ENCODE results near the gene LRRC3. TPM values are rescaled to one million over a fixed set of nuclear protein-coding genes. Genes with fewer than 3 reads are reported as not detected.
A peak's percentile ranks its signal among the peaks of the same experiment; 100 is the strongest.
"Not testable (repeated sequence)": the region's sequence is repeated elsewhere in the genome, so short reads cannot be mapped to it uniquely, and the experiment has no call there.

LRRC3 gene
- total RNA-seq, 4 donors from 2014 or later = 3.9 to 6.2 (median 4.7) TPM

DNA sequence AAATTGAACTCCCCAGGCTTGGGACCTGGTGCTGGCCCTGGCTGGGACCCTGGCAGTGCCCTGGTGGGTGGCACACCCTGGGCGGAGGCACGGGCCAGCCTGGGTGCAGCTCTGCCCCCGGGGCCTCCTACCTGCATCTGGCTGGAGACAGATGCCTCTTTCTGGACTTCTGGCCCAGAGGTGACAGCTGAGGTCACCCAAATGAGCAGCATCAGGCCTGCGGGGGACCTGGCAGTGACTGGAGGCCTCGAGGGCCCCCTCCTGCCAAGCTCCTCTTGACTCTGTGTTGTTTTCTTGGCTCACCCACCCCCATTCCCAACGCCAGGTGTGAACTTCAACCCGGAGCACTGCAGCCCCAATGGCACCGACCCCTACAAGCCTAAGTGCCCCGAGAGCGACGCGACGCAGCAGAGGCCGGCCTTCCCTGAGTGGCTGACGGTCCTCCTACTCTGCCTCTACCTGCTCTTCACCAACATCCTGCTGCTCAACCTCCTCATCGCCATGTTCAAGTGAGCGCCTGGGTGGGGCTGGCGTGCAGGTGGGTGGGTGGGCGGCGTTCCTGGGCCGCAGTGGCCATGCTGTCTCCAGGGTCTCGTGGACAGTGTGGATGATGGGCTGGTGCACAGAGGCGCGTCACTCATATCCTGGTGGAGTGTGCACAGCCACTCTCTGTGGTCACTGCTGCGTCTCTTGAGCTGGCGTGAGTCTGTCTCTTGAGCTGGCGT is 41.6 kb upstream of the LRRC3 start:
- H3K36me3 ChIP-seq = no peaks in the 10 kb centered on the region
- no peak overlapping the region for H3K27ac ChIP-seq
- peaks cover 30% of the 10 kb centered on the region for H3K27me3 ChIP-seq
- WGBS = 97% methylated on average over 20 of the region's 27 CpGs
- no peaks in the 10 kb centered on the region for H3K4me1 ChIP-seq
- no peak overlapping the region for H3K4me3 ChIP-seq
- no peak for TF ChIP-seq EP300 (IDR thresholded peaks at IDR 0.05)
- TF ChIP-seq POLR2AphosphoS5 (IDR thresholded peaks at IDR 0.05) = no peak
- DNase-seq (ENCODE audit: low spot score in 2 of 2) = peak; percentile 46 to 63
- H3K9me3 ChIP-seq = no peaks in the 10 kb centered on the region

DNA sequence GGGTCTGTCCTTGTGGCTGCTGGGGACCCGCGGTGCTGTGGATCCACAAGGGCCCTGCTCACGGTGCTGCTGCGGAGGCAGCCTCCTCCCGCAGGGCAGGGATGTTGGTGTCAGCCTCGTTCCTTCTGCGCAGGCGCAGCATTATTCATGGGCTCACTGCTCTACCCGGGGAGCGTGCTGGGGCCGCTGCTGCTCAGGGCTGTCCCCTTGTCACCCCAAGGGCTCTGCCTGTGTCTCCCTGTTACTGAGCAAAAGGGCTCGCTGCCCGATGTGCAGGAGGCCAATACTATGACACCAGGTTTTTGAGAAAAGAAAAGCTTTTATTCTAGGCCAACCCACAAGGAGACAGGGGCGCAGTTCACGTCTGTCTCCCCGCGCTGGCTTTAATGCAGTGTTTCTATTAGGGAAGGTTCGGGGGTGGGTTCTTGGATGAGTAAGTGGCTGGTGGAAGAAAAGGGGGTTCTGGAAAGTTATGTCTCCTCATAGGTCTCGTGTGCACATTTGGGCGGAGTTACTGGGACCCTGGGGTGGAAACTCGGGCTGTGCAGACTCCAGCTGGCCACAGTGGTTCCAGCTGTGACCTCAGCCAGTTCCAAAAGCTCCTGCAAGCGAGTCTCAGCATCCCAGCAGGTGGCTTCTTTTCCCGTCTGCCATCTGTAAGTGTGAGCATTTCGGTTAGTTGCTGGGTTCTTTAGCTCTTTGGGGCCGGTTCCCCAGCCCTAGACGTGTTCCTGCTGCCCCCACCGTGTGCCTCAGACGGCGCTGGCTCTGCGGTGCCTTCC is 40.8 kb upstream of the LRRC3 start:
- peaks cover 30% of the 10 kb centered on the region for H3K27me3 ChIP-seq

DNA sequence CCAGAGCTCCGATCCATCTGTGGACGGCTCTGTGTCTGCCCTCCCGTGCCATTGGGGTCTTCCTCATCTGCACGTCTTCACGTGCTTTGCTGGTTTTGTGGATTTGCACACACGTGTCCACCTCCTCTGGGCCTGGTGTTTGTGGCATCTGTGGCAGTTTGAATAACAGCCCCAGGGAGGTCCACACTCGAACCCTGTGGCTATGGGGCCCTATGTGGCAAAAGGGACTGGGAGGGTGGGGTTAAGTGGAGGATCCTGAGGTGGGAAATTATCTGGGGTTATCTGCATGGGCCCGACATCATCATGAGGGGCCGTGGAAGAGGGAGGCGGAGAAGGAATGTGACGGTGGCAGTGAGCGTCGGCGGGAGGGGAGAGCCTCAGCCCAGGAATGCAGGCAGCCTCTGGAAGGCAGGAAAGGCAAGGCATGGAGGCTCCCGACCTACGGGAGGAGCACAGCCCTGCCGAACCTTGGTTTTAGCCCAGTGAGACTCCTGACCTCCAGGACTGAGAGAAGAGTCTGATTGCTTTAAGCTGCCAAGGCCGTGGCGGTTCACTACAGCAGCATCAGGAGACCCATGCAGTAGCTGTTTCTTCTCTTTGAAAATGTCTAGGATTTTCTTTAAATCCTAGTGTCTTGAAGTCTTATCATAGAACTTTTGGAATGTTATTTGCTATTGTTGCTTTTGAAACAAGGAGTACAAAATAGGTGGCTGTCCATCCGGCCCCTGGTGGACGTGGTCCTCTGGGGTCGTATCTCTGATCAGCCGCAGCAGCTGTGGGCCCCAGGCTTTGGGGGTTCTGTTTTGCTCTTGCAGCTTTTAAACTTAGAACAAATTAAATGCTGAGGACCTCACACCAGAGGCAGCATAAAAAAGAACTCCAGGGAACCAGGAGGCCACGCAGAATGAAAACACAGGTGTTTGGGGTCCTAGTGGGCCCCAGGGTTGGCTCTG is 40.0 kb upstream of the LRRC3 start:
- Histone ChIP-seq H3K4me3 (no peak overlapping the region), H3K27me3 (peaks cover 30% of the 10 kb centered on the region), H3K9me3 (no peaks in the 10 kb centered on the region), H3K36me3 (no peaks in the 10 kb centered on the region), H3K27ac (no peak overlapping the region), H3K4me1 (no peaks in the 10 kb centered on the region)
- peak; percentile 27 to 66 for DNase-seq (ENCODE audit: low spot score in 2 of 2)
- WGBS = 64% methylated on average over 24 of the region's 24 CpGs
- TF ChIP-seq POLR2AphosphoS5 (IDR thresholded peaks at IDR 0.05) = no peak
- TF ChIP-seq, protein P1, sequence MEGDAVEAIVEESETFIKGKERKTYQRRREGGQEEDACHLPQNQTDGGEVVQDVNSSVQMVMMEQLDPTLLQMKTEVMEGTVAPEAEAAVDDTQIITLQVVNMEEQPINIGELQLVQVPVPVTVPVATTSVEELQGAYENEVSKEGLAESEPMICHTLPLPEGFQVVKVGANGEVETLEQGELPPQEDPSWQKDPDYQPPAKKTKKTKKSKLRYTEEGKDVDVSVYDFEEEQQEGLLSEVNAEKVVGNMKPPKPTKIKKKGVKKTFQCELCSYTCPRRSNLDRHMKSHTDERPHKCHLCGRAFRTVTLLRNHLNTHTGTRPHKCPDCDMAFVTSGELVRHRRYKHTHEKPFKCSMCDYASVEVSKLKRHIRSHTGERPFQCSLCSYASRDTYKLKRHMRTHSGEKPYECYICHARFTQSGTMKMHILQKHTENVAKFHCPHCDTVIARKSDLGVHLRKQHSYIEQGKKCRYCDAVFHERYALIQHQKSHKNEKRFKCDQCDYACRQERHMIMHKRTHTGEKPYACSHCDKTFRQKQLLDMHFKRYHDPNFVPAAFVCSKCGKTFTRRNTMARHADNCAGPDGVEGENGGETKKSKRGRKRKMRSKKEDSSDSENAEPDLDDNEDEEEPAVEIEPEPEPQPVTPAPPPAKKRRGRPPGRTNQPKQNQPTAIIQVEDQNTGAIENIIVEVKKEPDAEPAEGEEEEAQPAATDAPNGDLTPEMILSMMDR (IDR thresholded peaks at IDR 0.05) = no peak
- no peak for TF ChIP-seq POLR2A (IDR thresholded peaks at IDR 0.05)
- TF ChIP-seq EP300 (IDR thresholded peaks at IDR 0.05) = no peak

More for the DNA sequence above, 40.8 kb upstream of the LRRC3 start:
- Histone ChIP-seq H3K36me3 (no peaks in the 10 kb centered on the region), H3K9me3 (no peaks in the 10 kb centered on the region), H3K4me3 (no peak overlapping the region), H3K27ac (no peak overlapping the region), H3K4me1 (no peaks in the 10 kb centered on the region)
- WGBS = 79% methylated on average over 17 of the region's 30 CpGs
- DNase-seq (ENCODE audit: low spot score in 2 of 2) = peak; percentile 33 to 61
- TF ChIP-seq EP300 (IDR thresholded peaks at IDR 0.05) (no peak), POLR2AphosphoS5 (IDR thresholded peaks at IDR 0.05) (no peak)

DNA sequence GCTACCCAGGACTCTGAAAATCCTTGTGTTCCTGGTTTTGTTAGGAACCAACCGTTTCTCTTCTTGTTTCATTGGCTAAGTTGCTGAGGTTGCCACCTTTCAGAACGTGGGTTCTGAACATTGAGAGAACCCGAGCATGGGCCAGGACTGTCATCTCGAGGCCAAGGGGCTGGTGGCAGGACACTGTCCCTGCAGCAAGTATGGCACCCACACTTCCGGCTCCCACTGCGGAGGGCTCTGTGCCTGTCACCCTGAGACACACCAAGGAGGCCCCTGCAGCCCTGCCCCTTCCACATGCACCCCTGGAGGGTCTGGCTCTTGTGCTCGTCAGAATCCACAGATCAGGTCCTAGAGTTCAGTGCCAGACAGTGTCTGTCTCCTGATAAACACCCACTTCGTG is 39.1 kb upstream of the LRRC3 start:
- no peak for TF ChIP-seq POLR2A (IDR thresholded peaks at IDR 0.05)
- TF ChIP-seq, protein P1 (IDR thresholded peaks at IDR 0.05) = no peak
- TF ChIP-seq EP300 (IDR thresholded peaks at IDR 0.05) = no peak
- TF ChIP-seq POLR2AphosphoS5 (IDR thresholded peaks at IDR 0.05) = no peak
- Histone ChIP-seq H3K36me3 (no peaks in the 10 kb centered on the region), H3K27me3 (peaks cover 30% of the 10 kb centered on the region), H3K9me3 (no peaks in the 10 kb centered on the region), H3K4me3 (no peak overlapping the region), H3K27ac (no peak overlapping the region), H3K4me1 (no peaks in the 10 kb centered on the region)
- WGBS = 70% methylated on average over 8 of the region's 8 CpGs
- DNase-seq (ENCODE audit: low spot score in 2 of 2) = peak; percentile 52

DNA sequence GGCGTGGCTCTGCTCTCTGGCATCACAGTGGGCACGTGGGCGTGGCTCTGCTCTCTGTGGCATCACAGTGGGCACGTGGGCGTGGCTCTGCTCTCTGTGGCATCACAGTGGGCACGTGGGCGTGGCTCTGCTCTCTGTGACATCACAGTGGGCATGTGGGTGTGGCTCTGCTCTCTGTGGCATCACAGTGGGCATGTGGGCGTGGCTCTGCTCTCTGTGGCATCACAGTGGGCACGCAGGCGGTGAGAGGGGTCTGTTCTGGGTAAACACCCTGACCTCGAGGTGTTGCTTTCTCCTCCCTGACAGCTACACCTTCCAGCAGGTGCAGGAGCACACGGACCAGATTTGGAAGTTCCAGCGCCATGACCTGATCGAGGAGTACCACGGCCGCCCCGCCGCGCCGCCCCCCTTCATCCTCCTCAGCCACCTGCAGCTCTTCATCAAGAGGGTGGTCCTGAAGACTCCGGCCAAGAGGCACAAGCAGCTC is 37.6 kb upstream of the LRRC3 start:
- peak; percentile 48 for DNase-seq (ENCODE audit: low spot score in 2 of 2)
- peaks cover 30% of the 10 kb centered on the region for H3K27me3 ChIP-seq
- H3K9me3 ChIP-seq, H3K4me3 ChIP-seq, H3K27ac ChIP-seq, H3K4me1 ChIP-seq, H3K36me3 ChIP-seq: not testable (repeated sequence)
- WGBS = 66% methylated on average over 5 of the region's 21 CpGs

DNA sequence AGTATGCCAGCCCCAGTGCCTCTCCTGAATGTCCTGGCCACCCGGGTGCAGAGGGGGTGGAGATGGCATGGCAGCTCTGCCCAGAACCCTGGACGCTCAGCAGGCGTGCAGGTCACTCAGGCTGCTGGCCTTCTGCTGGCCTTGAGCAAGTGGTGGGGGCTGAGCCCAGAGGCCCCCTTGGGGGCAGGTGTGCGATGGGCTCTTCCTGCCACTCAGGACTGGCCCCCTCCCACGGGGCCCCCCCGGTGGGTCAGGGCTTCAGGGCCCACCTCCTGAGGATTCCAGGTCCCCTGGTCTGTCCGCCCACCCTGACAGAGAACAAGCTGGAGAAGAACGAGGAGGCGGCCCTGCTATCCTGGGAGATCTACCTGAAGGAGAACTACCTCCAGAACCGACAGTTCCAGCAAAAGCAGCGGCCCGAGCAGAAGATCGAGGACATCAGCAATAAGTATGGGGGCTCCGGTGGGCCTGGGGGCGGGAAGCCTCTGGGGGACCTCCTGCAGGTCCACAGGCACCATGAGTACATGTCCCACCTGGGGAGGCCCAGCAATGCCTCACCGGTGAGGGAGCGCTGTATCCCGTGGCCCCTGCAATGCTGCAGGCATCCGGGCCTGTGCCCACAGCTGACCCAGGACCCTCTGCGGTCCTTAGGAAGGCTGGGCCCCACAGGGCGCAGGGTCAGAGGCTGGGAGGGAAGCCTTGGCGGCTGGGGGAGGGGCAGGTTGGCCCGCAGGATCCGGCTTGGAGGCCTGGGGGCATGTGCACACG is 37.0 kb upstream of the LRRC3 start:
- peak; percentile 28 to 70 for DNase-seq (ENCODE audit: low spot score in 2 of 2)
- TF ChIP-seq EP300 (IDR thresholded peaks at IDR 0.05) (no peak), POLR2A (IDR thresholded peaks at IDR 0.05) (no peak)
- TF ChIP-seq, protein P1 (IDR thresholded peaks at IDR 0.05) = no peak

More for the DNA sequence above, 37.0 kb upstream of the LRRC3 start:
- WGBS = 87% methylated on average over 15 of the region's 25 CpGs
- H3K4me1 ChIP-seq = no peaks in the 10 kb centered on the region
- H3K27me3 ChIP-seq = peaks cover 29% of the 10 kb centered on the region
- no peak overlapping the region for H3K27ac ChIP-seq
- no peak overlapping the region for H3K4me3 ChIP-seq
- H3K9me3 ChIP-seq = no peaks in the 10 kb centered on the region
- H3K36me3 ChIP-seq = no peaks in the 10 kb centered on the region

Measured in suprapubic skin (tissue), 4 donors.